GM12878 (cell line): ENCODE data around the gene EFNA2. TPM values are rescaled to one million over a fixed set of nuclear protein-coding genes. Genes with fewer than 3 reads are reported as not detected.

Experiments used
- ATAC-seq: fragments of 200-7000 bp; cut with Tn5 transposase; 3 replicates; pipeline ENCODE4 v1.9.1; 2020; ENCODE audit warnings: mild to moderate bottlenecking, moderate library complexity
- BruUV-seq: library from RNA; stranded (reverse); fragments of 400-500 nt; replicated peaks from 2 replicates; lab custom pipeline; 2021; lab: Mats Ljungman, UMichigan
- CTCF ChIA-PET: fragments of 300-600 bp; sonication (Branson Sonifier 250); formaldehyde crosslinking; extraction: SDS; loops from one replicate; lab custom pipeline; 2021; ENCODE audit warnings: inconsistent platforms; lab: Yijun Ruan, JAX
- POLR2A ChIA-PET: fragments of 350-600 bp; formaldehyde crosslinking; extraction: SDS; loops from one replicate; lab custom pipeline; 2021; ENCODE audit warnings: inconsistent platforms; lab: Charles Lee
- RAD21 ChIA-PET: fragments of 300-600 bp; sonication (Branson Sonifier 250); formaldehyde crosslinking; loops from one replicate; lab custom pipeline; 2023; ENCODE audit warnings: antibody characterized with exemption; ENCODE audit not compliant: unreplicated experiment; lab: Charles Lee
- SMC1A ChIA-PET: fragments of 300-600 bp; sonication (Branson Sonifier 250); formaldehyde crosslinking; loops from one replicate; lab custom pipeline; 2023; ENCODE audit not compliant: unreplicated experiment, uncharacterized antibody; lab: Charles Lee
- DNase-seq: peaks from one replicate; pipeline ENCODE4 v3.0.0-alpha.2; 2011; ENCODE audit warnings: low read depth, low spot score
- FAIRE-seq: peaks from 3 replicates; lab custom pipeline; 2011; peaks lifted over from hg19 to GRCh38; lab: Jason Lieb, UNC
- H2AFZ ChIP-seq: 2 replicates; pipeline ENCODE4 v1.6.0; 2011; ENCODE audit warnings: low read depth, low read length, control low read depth; ENCODE audit not compliant: control insufficient read depth
- H3K27ac ChIP-seq: 2 replicates; pipeline ENCODE4 v1.5.1; 2011; ENCODE audit warnings: control low read depth; ENCODE audit not compliant: control insufficient read depth, insufficient read depth
- H3K27me3 ChIP-seq, 2 experiments: replicated peaks in 1 of 2; 2 replicates each; pipeline versions ENCODE4 v1.6.0 to v1.6.1; 2011; ENCODE audit warnings: low read length in 1 of 2; ENCODE audit not compliant: control insufficient read depth in 2 of 2, insufficient read depth in 2 of 2
- H3K36me3 ChIP-seq, 2 experiments: 2 replicates each; pipeline ENCODE4 v1.5.1; 2011; ENCODE audit warnings: low read length in 1 of 2; ENCODE audit not compliant: control insufficient read depth in 2 of 2, insufficient read depth in 2 of 2
- H3K4me1 ChIP-seq: 2 replicates; pipeline ENCODE4 v1.6.1; 2011; ENCODE audit warnings: mild to moderate bottlenecking, low read length, moderate library complexity, mixed read lengths; ENCODE audit not compliant: control insufficient read depth, insufficient read depth
- H3K4me2 ChIP-seq: 2 replicates; pipeline ENCODE4 v1.6.0; 2011; ENCODE audit warnings: control low read depth; ENCODE audit not compliant: control insufficient read depth, insufficient read depth
- H3K4me3 ChIP-seq: fragments of 200-600 bp; sonication (generic); 2 replicates; pipeline ENCODE4 v1.5.1; 2016
- H3K79me2 ChIP-seq: 2 replicates; pipeline ENCODE4 v1.6.0; 2011; ENCODE audit warnings: low read length; ENCODE audit not compliant: control insufficient read depth, insufficient read depth
- H3K9ac ChIP-seq: 2 replicates; pipeline ENCODE4 v1.8.0; 2011; ENCODE audit warnings: low read length, control low read depth, mixed read lengths; ENCODE audit not compliant: control insufficient read depth, insufficient read depth
- H3K9me3 ChIP-seq: replicated peaks from 3 replicates; pipeline ENCODE4 v1.5.1; 2011; ENCODE audit warnings: mild to moderate bottlenecking, low read length; ENCODE audit not compliant: control insufficient read depth, insufficient read depth
- H4K20me1 ChIP-seq: 2 replicates; pipeline ENCODE4 v1.6.0; 2011; ENCODE audit not compliant: control insufficient read depth, insufficient read depth
- MEF2B ChIP-seq: fragments of 450-650 bp; IDR thresholded peaks from 2 replicates; pipeline ENCODE4 v1.6.1; 2018; ENCODE audit warnings: mild to moderate bottlenecking, moderate library complexity; ENCODE audit not compliant: partially characterized antibody, poor library complexity, severe bottlenecking
- ZNF24 ChIP-seq: fragments of 450-650 bp; IDR thresholded peaks from 2 replicates; pipeline ENCODE4 v1.6.1; 2017; ENCODE audit warnings: antibody characterized with exemption, mild to moderate bottlenecking
- WGBS: methylation state at CpG from one replicate; pipeline ENCODE4 v1.1.6; 2016; ENCODE audit warnings: low lambda C conversion rate; ENCODE audit not compliant: insufficient replicate concordance, insufficient coverage; ENCODE audit errors: missing lambda C conversion rate; 5-methylcytosine and 5-hydroxymethylcytosine counted together
- in situ Hi-C: fragments of 300-500 bp; cut with MboI; formaldehyde crosslinking; loops from 9 replicates; pipeline ENCODE4 v1.14.3; 2018; ENCODE audit warnings: mixed read lengths
- intact Hi-C: fragments of 100-400 bp; cut with micrococcal nuclease; formaldehyde crosslinking; loops from one replicate; pipeline ENCODE4 v1.14.2; 2022; ENCODE audit not compliant: unreplicated experiment
- polyA plus RNA-seq, 11 experiments: library from polyadenylated mRNA; depleted of rRNA in 4 of 11; unstranded in 6 of 11; stranded (reverse) in 5 of 11; fragments of >200 nt; fragmentation: Nextera tagmentation in 4 of 11; fragmentation: Illumina TruSeq in 1 of 11; extraction: Ambion mirVana in 4 of 11; extraction: Trizol in 1 of 11; gene quantifications; 1 replicate in 1 of 11; 2 replicates in 10 of 11; pipeline versions ENCODE4 v1.2.1 to v1.2.3, GENCODE V29; 2011 to 2016; ENCODE audit warnings: inconsistent platforms in 2 of 11, missing spikeins in 2 of 11, low read depth in 1 of 11
- total RNA-seq, 4 experiments: library from RNA; depleted of rRNA in 3 of 4; stranded (reverse); fragments of >200 nt in 3 of 4; fragmentation: Illumina TruSeq in 1 of 4; extraction: Trizol in 1 of 4; gene quantifications; 2 replicates each; pipeline versions ENCODE4 v1.2.1 to v1.2.3, GENCODE V29; 2013 to 2021

The EFNA2 gene
- total and polyA plus RNA-seq, 10 of the 15 experiments (the other 5 are each of a cell fraction or from before 2014, with no cell fraction given) = not detected

DNA sequence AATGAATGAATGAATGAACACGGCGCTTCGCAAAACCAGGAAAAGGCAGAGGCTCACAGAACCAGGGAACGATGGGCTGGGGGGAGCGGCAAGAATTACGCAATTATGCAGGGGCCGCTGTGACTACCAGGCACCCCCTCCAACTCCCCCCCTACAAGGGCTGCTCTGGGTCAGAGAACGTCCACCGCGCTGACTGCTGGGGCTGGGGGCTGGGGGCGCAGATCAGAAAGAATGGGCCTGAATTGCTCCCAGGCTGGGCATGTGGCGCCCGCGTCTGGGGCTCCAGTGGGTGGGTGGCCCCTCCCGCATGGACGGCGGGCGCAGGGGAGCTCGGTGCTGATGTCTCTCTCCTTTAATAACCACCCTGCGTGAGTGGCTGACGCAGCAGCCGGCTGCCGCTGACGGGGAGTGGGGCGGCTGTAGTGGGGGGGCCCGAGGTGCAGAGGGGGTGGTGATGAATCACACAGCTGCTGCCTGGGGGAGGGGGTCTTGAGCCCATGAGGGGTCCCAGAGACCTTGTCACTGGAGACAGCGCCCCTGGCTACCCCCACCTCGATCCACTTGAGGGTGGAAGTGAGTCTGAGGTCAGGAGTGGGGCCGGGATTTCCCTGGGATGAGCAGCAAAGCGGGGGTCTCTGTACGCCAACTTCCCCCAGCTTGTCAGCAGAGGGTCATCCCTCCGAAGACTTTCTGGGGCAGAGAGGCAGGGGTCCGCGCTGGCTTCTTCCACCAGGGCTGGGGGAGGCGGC is 18.0 kb upstream of the EFNA2 start:
- peak overlapping the region; percentile 92 for H3K4me2 ChIP-seq
- H3K9ac ChIP-seq = no peak overlapping the region
- CTCF ChIA-PET = interaction anchor here (7.2 kb wide), 1 partner anchor 25 kb away, joined by 363 read pairs; the partner anchor contains the start of gene ATP5F1D
- TF ChIP-seq MEF2B (no peak), ZNF24 (peak; percentile 85; the same call in 1 of the 2 replicates)
- TF ChIP-seq, all 136 proteins: peak for 1
- Histone ChIP-seq H3K79me2 (peaks cover 35% of the 10 kb centered on the region), H3K9me3 (no peaks in the 10 kb centered on the region), H4K20me1 (no peaks in the 10 kb centered on the region; the same call in 1 of the 2 replicates), H3K4me3 (peak overlapping the region; percentile 53; the same call in 1 of the 2 replicates), H2AFZ (no peak overlapping the region), H3K4me1 (peaks cover 60% of the 10 kb centered on the region), H3K36me3 (peaks cover 11 to 15% of the 10 kb centered on the region in 2 experiments), H3K27me3 (no peaks in the 10 kb centered on the region), H3K27ac (no peak overlapping the region)
- RAD21 ChIA-PET = interaction anchor here (1.8 to 5.1 kb wide), 3 partner anchors 9 to 23 kb away, joined by 6 to 336 read pairs (median 47); no protein-coding TSS in a partner anchor
- FAIRE-seq (no peak), DNase-seq (no peak), ATAC-seq (no peak)
- POLR2A ChIA-PET = interaction anchor here (1.6 to 8.7 kb wide), 3 partner anchors 8 to 24 kb away, joined by 6 to 184 read pairs (median 15); partner anchors contain the start of genes ATP5F1D and FAM174C
- 23% methylated on average over 32 of the region's 35 CpGs for WGBS
- no TSS peak for BruUV-seq
- intact Hi-C loops (no loop called here), in situ Hi-C loops (loop anchor here (10.0 kb wide), 1 partner anchor 817 kb away; no protein-coding TSS in a partner anchor)
- SMC1A ChIA-PET = interaction anchor here (7.3 kb wide), 1 partner anchor 24 kb away, joined by 172 read pairs; the partner anchor contains the start of gene ATP5F1D
